ENCODE measurements around the gene CDK6.
A peak's percentile ranks its signal among the peaks of the same experiment; 100 is the strongest.

Gene CDK6

DNA sequence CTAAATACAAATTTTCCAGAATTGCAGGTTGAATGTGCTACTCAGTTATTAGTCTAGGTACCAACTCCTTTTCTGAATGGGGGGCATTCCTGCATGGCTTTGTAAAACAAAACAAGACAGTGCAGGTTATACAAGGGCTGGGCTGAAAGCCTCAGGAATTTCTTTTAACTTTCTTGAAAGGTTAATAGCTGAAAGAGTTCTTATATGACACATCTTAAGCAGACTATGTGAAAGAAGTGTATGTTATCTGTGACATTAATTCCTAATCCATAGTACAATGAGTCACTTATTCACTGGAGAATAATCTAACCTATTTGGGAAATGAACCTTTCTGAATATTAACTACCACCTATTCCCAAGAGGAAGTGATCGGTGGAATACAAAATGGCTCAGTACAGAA lies 130.5 kb downstream of the CDK6 start:
- DNase-seq, result no peak

GRCh38 chr7:92704858-92705257 lies 131.5 kb downstream of the CDK6 start:
- DNase-seq, result no peak

DNA sequence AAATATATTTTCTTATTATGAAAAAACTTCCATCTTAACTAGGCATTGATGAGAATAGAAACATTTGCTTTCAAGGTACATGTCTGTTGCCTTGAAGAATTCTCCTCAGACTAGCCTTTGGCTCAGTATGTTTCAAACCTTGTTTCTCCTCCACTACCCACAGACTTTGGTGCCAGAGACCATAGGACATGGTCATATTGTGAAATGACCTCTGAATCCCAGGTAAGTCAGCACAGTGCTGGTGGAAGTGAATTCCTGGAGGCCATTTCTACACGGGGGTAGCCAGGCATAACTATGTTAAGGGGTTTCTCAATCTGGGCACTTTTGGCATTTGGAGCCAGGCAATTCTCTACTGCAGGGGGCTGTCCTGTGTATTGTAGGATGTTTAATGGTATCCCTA lies 133.8 kb downstream of the CDK6 start:
- DNase-seq, result no peak

GRCh38 chr7:92699966-92700514 lies 136.3 kb downstream of the CDK6 start:
- no peak for DNase-seq

DNA sequence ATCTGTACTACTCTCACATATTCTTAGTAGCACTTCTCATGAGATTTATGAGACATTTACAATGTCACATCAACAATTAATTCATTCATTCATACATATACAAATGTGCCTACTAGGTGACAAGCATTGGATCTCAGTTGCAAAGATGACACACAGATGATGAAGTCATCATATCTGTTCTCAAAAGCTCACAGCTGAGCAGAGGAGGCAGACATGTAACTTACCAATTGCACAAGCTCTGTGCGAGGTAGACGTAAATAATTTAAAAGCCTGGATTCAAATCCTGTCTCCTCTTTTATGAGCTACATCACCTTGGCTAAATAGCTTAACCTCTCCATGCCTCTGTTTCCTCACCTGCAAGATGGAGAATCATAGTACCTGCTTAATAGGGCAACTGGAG lies 136.8 kb downstream of the CDK6 start:
- DNase-seq, result no peak

- peak; percentile 81 for DNase-seq
Measured at GRCh38 chr7:92698237-92698841, 138.0 kb downstream of the CDK6 start.

DNA sequence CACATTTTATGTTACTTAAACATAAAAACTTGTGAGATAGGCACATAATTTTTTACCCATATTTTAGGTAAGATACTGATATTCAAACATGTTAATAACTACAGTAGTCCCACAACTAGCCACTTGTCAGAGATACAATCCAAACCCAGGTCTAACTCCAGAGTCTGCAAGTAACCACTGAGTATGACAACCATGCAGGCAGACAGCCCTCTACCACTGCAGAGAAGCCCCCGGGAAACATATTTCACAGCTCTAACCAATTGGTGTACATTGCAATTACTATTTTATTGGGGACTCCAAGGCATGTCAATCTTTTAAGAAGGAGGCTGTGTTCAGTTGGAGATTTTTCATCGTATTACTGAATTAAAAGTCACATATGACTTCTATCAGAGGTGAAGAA lies 139.0 kb downstream of the CDK6 start:
- no peak for DNase-seq

GRCh38 chr7:92697012-92697411 lies 139.4 kb downstream of the CDK6 start:
- DNase-seq, result no peak

GRCh38 chr7:92696584-92696983 lies 139.8 kb downstream of the CDK6 start:
- DNase-seq, result no peak

- DNase-seq, result peak; percentile 83
Measured at GRCh38 chr7:92695308-92696261, 140.8 kb downstream of the CDK6 start.

- no peak for DNase-seq
Measured at GRCh38 chr7:92694211-92694610, 142.2 kb downstream of the CDK6 start.

DNA sequence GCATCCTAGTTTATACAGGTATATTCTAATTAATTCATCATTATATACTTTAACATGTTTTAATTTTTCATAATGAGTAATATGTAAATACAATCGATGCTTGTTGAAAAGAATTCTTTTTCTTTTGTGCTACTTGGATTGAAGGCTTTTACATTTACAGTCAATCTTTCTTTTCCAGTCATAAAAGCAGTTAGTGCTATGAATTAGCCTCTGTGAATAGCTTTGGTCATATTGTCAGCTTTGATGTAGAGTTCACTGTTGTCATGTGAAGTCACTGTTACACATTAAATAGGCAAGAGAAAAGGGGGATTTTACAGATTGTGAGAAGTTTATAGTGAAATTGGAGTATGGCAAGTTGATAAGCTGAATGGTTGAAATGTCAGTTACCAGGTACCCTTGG lies 142.9 kb downstream of the CDK6 start:
- no peak for DNase-seq

GRCh38 chr7:92691578-92691977 lies 144.8 kb downstream of the CDK6 start:
- DNase-seq, result no peak

GRCh38 chr7:92685136-92686042 lies 151.0 kb downstream of the CDK6 start:
- DNase-seq, result no peak

DNA sequence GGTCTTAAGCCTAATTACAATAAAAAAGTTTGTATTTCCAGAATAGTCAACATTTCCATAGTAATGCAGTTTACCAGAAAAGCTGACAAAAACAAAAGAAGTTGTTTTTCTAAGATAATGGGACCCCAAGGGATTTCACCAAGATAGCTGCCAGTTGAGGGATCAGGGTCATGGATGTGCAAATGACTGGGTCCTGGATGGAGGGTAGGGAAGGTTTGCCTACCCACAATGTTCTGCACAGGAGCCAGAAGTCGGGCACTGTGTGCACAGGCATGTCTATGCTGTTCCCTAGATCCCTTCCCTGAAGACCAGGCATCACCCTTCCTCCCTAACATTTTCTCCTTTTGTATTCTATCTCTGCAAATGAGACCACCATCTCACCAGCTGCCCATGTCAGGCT lies 152.1 kb downstream of the CDK6 start:
- no peak for DNase-seq

GRCh38 chr7:92682903-92683539 lies 153.4 kb downstream of the CDK6 start:
- DNase-seq, result no peak

- no peak for DNase-seq
Measured at GRCh38 chr7:92682330-92682729, 154.0 kb downstream of the CDK6 start.

DNA sequence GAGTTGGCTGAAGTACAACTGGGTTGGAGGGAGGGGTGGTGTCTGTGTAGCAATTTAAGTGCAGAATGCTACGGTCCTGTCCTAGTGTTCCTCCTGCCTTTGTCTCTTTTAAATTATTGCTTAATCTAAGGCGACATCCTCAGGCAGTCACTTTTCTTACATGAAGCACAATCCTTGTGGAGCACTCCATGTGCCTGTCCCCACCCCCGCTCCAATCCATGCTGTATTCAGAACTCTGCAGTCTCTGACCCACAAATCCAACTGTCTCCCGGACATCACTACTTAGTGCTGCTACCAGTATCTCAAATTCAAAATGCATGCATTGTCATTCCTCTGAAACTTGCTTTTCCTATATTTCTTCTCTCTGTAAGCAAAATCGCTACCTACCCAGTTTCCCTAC lies 154.7 kb downstream of the CDK6 start:
- DNase-seq, result no peak

DNA sequence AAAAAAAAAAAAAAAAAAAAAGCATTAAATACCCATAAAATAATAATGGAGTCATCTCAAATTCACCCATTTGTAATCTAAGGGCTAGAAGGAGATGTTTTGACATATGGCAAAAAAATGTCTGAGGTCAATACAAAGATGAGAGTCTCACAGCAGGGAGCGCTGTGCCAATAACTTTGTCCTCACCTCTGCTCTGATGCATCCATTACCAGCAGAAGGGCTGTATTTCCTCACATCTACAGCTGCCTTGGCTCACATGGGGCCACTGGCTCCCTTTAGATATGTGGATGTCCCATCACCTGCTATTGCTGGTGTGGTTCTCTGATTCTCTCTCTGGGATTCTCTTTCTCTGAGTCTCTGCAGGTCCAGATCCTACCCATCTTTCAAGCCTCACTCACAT lies 155.9 kb downstream of the CDK6 start:
- DNase-seq, result no peak

DNA sequence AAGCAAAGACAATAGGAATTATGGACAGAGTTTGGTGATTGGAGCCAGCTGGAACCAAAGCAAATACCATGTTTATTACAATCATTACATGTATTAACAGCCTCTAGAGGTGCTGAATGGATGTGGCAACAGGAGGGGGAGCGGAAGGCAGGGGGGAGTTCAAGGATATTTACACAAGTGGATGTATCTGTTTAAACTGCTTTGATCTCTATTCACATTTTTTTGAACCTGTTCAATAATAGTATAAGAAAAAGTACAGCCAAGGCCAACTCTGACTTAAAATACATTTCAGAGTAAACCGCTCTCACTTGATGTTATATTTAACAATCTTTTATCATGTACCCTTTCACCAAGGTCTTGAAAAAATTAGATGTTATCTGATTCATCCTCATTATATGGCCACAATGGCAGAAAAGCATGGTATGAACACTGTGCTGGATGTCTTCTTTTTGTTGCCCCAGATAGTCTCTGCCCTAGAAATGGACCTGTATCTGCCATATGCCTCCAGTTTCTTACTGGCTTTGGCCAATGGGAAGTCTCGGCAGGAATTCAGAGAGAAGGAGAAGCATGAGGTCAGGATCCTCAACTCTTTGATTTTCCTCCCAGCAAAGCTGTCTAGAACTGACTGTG lies 158.0 kb downstream of the CDK6 start:
- DNase-seq, result no peak

DNA sequence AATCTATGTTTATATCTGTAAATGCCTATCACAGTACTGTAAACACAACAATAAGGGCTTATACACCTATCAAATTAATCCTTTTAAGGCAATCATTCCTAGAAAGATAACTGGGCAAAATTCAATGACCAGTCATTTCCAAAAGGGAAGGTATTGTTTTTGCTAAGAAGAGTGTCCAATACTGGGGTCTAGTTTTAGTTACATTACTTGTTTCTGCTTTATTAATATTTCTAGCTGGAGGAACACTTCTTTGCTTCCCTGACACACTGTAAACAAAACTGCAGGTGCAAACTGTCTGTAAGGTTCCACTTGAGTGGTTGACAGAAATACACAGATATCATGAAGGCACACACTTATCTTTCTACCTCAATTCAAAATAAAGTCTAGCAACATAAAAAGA lies 162.0 kb downstream of the CDK6 start:
- DNase-seq, result no peak
